ENCODE results near the gene MNX1. TPM values are rescaled to one million over a fixed set of nuclear protein-coding genes. Genes with fewer than 3 reads are reported as not detected.

Gene MNX1
- total RNA-seq, 3 donors from 2014 or later = not detected

- Mint-ChIP-seq H3K9me3 (no peaks in the 10 kb centered on the region), H3K4me1 (ENCODE audit: low read depth) (no peaks in the 10 kb centered on the region), H3K36me3 (ENCODE audit: insufficient read depth) (peaks cover 62% of the 10 kb centered on the region), H3K4me3 (no peak overlapping the region), H3K27me3 (ENCODE audit: low read depth) (no peaks in the 10 kb centered on the region)
- DNase-seq (no peak), ATAC-seq (no peak)
Observed at GRCh38 chr7:156963472-156963871, 47.0 kb downstream of the MNX1 start.

DNA sequence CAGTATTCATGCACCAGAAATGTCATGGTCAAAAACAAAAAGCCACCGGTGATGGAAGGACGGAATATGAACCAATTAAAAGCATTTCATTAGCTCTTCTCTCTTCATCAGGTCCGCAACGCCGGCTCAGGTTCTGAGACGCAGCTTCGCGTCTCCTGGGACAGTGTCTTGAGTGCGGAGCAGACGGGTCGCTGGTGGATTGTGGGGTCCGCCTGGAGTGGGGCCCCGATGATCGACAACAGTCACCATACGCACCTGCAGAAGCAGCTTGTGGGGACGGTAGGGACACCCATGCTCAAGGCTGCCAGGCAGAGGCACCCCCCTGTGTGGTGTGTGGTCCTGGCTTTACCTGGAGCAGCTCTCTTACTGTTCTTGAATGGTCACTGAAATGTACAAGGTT lies 47.6 kb downstream of the MNX1 start:
- Mint-ChIP-seq H3K9me3 (no peaks in the 10 kb centered on the region), H3K36me3 (ENCODE audit: insufficient read depth) (peaks cover 64% of the 10 kb centered on the region), H3K4me3 (no peak overlapping the region), H3K4me1 (ENCODE audit: low read depth) (no peaks in the 10 kb centered on the region), H3K27me3 (ENCODE audit: low read depth) (no peaks in the 10 kb centered on the region)
- ATAC-seq = no peak
- DNase-seq = no peak

- Mint-ChIP-seq H3K4me1 (ENCODE audit: low read depth) (no peaks in the 10 kb centered on the region), H3K36me3 (ENCODE audit: insufficient read depth) (peaks cover 61% of the 10 kb centered on the region), H3K4me3 (no peak overlapping the region), H3K9me3 (no peaks in the 10 kb centered on the region), H3K27me3 (ENCODE audit: low read depth) (no peaks in the 10 kb centered on the region)
- DNase-seq (no peak), ATAC-seq (no peak)
Observed at GRCh38 chr7:156962145-156962544, 48.3 kb downstream of the MNX1 start.

DNA sequence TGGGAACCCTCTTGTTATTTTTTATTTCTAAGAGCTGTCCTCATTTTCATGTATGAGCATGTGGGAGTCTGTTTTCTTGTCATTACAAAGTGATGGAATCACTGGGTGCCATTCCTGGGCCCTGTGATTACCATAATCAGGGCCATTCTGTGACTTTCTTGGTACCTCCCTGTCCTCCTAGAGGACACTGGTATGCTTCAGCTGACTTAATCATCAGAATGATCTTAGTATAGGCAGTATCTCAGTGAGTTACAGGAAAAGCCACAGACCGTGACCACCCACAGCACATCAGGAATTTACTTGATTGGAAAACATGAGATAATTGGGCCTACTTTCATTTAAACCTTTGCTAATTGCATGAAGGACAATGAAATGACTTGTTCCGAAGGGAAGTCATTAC lies 53.7 kb downstream of the MNX1 start:
- H3K4me1 Mint-ChIP-seq (ENCODE audit: low read depth) = peaks cover 21% of the 10 kb centered on the region
- no peak for DNase-seq
- H3K9me3 Mint-ChIP-seq = no peaks in the 10 kb centered on the region
- H3K36me3 Mint-ChIP-seq (ENCODE audit: insufficient read depth) = peaks cover 62% of the 10 kb centered on the region
- no peak for ATAC-seq
- H3K4me3 Mint-ChIP-seq = no peak overlapping the region
- H3K27me3 Mint-ChIP-seq (ENCODE audit: low read depth) = no peaks in the 10 kb centered on the region

GRCh38 chr7:156954941-156955340 lies 55.5 kb downstream of the MNX1 start:
- ATAC-seq (no peak), DNase-seq (no peak)
- H3K4me1 Mint-ChIP-seq (ENCODE audit: low read depth) = peaks cover 35% of the 10 kb centered on the region
- H3K9me3 Mint-ChIP-seq = no peaks in the 10 kb centered on the region
- no peak overlapping the region for H3K4me3 Mint-ChIP-seq
- H3K36me3 Mint-ChIP-seq (ENCODE audit: insufficient read depth) = peaks cover 56% of the 10 kb centered on the region
- no peaks in the 10 kb centered on the region for H3K27me3 Mint-ChIP-seq (ENCODE audit: low read depth)

Other genes starting within 250 kb of the MNX1 start
- gene LMBR1, start 117.5 kb downstream of the MNX1 start, total RNA-seq = 10 to 100 TPM; 31.8 to 37.4 (median 36.2) TPM
- gene NOM1, start 61.0 kb downstream of the MNX1 start, total RNA-seq = 10 to 100 TPM; 46.3 to 49.3 (median 47.4) TPM
- 10 to 100 TPM; 94.2 to 95.7 (median 94.6) TPM for gene UBE3C, start 128.3 kb upstream of the MNX1 start, total RNA-seq

Data from activated T-cell treated with anti-CD3 and anti-CD28 coated beads, Interleukin-2, amount 50 U/mL, for 4 hours (primary cell).